H9 (cell line): ENCODE data around the gene NFIX. TPM values are rescaled to one million over a fixed set of nuclear protein-coding genes. Genes with fewer than 3 reads are reported as not detected.
A peak's percentile ranks its signal among the peaks of the same experiment; 100 is the strongest.

ENCODE experiments used
- DNase-seq: peaks from one replicate; pipeline ENCODE4 v3.0.0-alpha.2; 2017
- H2AFZ ChIP-seq: one replicate; pipeline ENCODE4 v1.6.1; 2013; ENCODE audit warnings: mild to moderate bottlenecking, low read length, control low read depth, moderate library complexity
- H2AK5ac ChIP-seq: 2 replicates; pipeline ENCODE4 v1.6.1; 2013; ENCODE audit warnings: low read length, control low read depth, mixed read lengths; ENCODE audit not compliant: insufficient read length
- H2BK120ac ChIP-seq: one replicate; pipeline ENCODE4 v1.6.1; 2013; ENCODE audit warnings: low read depth, mild to moderate bottlenecking, low read length, control low read depth, inconsistent platforms; ENCODE audit not compliant: poor library complexity, severe bottlenecking
- H2BK12ac ChIP-seq: 2 replicates; pipeline ENCODE4 v1.6.1; 2013; ENCODE audit warnings: low read length, control low read depth, mixed read lengths, low read depth; ENCODE audit not compliant: insufficient read length
- H2BK15ac ChIP-seq: 2 replicates; pipeline ENCODE4 v1.6.1; 2013; ENCODE audit warnings: low read depth, low read length, control low read depth
- H2BK20ac ChIP-seq: one replicate; pipeline ENCODE4 v1.6.1; 2013; ENCODE audit warnings: low read depth, mild to moderate bottlenecking, low read length, control low read depth, inconsistent platforms; ENCODE audit not compliant: poor library complexity, severe bottlenecking
- H2BK5ac ChIP-seq: 2 replicates; pipeline ENCODE4 v1.6.1; 2013; ENCODE audit warnings: low read length, control low read depth, mixed read lengths; ENCODE audit not compliant: insufficient read length
- H3K14ac ChIP-seq: 2 replicates; pipeline ENCODE4 v1.6.1; 2013; ENCODE audit warnings: low read length, control low read depth; ENCODE audit not compliant: insufficient read depth
- H3K18ac ChIP-seq: 2 replicates; pipeline ENCODE4 v1.6.1; 2013; ENCODE audit warnings: low read depth, mild to moderate bottlenecking, mixed read lengths, low read length, control low read depth; ENCODE audit not compliant: insufficient read length
- H3K23ac ChIP-seq: 2 replicates; pipeline ENCODE4 v1.6.1; 2013; ENCODE audit warnings: low read length, control low read depth, mixed read lengths, low read depth; ENCODE audit not compliant: insufficient read length
- H3K23me2 ChIP-seq: 2 replicates; pipeline ENCODE4 v1.6.1; 2013; ENCODE audit warnings: low read depth, mild to moderate bottlenecking, mixed read lengths, low read length, control low read depth; ENCODE audit not compliant: insufficient read length, poor library complexity, severe bottlenecking
- H3K27ac ChIP-seq: 2 replicates; pipeline ENCODE4 v1.5.1; 2013; ENCODE audit warnings: low read length, control low read depth, mixed read lengths, low read depth; ENCODE audit not compliant: insufficient read length
- H3K27me3 ChIP-seq: 2 replicates; pipeline ENCODE4 v1.6.1; 2013; ENCODE audit warnings: low read length, control low read depth, inconsistent platforms; ENCODE audit not compliant: insufficient read depth
- H3K4ac ChIP-seq: 2 replicates; pipeline ENCODE4 v1.6.1; 2013; ENCODE audit warnings: low read depth, mild to moderate bottlenecking, control low read depth, inconsistent platforms, low read length, moderate library complexity
- H3K4me1 ChIP-seq: 2 replicates; pipeline ENCODE4 v1.6.1; 2013; ENCODE audit warnings: low read length, control low read depth, inconsistent platforms; ENCODE audit not compliant: insufficient read depth
- H3K4me2 ChIP-seq: 2 replicates; pipeline ENCODE4 v1.6.1; 2013; ENCODE audit warnings: low read length, control low read depth, mixed read lengths; ENCODE audit not compliant: insufficient read length, insufficient read depth
- H3K56ac ChIP-seq: 2 replicates; pipeline ENCODE4 v1.6.1; 2013; ENCODE audit warnings: low read depth, mild to moderate bottlenecking, mixed read lengths, low read length, control low read depth; ENCODE audit not compliant: insufficient read length
- H3K79me1 ChIP-seq: 2 replicates; pipeline ENCODE4 v1.6.1; 2013; ENCODE audit warnings: low read depth, mild to moderate bottlenecking, moderate library complexity, low read length, control low read depth, inconsistent platforms; ENCODE audit not compliant: insufficient read depth, poor library complexity, severe bottlenecking
- H3K79me2 ChIP-seq: 2 replicates; pipeline ENCODE4 v1.6.1; 2013; ENCODE audit warnings: low read length, control low read depth, inconsistent platforms; ENCODE audit not compliant: insufficient read depth
- H3K9ac ChIP-seq: 2 replicates; pipeline ENCODE4 v1.6.1; 2013; ENCODE audit warnings: low read length, control low read depth, mixed read lengths; ENCODE audit not compliant: insufficient read length; ENCODE audit errors: extremely low read depth
- H3K9me3 ChIP-seq: one replicate; pipeline ENCODE4 v1.6.1; 2013; ENCODE audit warnings: low read depth, low read length, inconsistent platforms; ENCODE audit not compliant: control insufficient read depth
- H3T11ph ChIP-seq: one replicate; pipeline ENCODE4 v1.6.1; 2013; ENCODE audit warnings: mild to moderate bottlenecking, low read length, control low read depth, inconsistent platforms
- H4K20me1 ChIP-seq: one replicate; pipeline ENCODE4 v1.6.1; 2013; ENCODE audit not compliant: control insufficient read depth, insufficient read length, insufficient read depth
- H4K5ac ChIP-seq: 2 replicates; pipeline ENCODE4 v1.6.1; 2013; ENCODE audit warnings: low read depth, mild to moderate bottlenecking, mixed read lengths, low read length, control low read depth; ENCODE audit not compliant: insufficient read length
- H4K8ac ChIP-seq: replicated peaks from 2 replicates; pipeline ENCODE4 v1.6.1; 2013; ENCODE audit warnings: low read length, control low read depth, mixed read lengths, low read depth; ENCODE audit not compliant: insufficient read length
- H4K91ac ChIP-seq: 2 replicates; pipeline ENCODE4 v1.6.1; 2013; ENCODE audit warnings: low read depth, mild to moderate bottlenecking, moderate library complexity, mixed read lengths, low read length, control low read depth; ENCODE audit not compliant: insufficient read length
- H3K27ac Mint-ChIP-seq, 3 experiments: 2 replicates in 2 of 3; 3 replicates in 1 of 3; pipeline ENCODE4 v1.8.0; 2020 to 2021; ENCODE audit warnings: mixed read lengths in 3 of 3, mild to moderate bottlenecking in 1 of 3, moderate library complexity in 1 of 3
- H3K27me3 Mint-ChIP-seq: 2 replicates; pipeline ENCODE4 v1.8.0; 2021; ENCODE audit warnings: low read depth, mild to moderate bottlenecking, moderate library complexity, mixed read lengths
- H3K36me3 Mint-ChIP-seq, 3 experiments: 2 replicates in 2 of 3; 3 replicates in 1 of 3; pipeline ENCODE4 v1.8.0; 2020 to 2021; ENCODE audit warnings: low read depth in 3 of 3, mixed read lengths in 3 of 3; ENCODE audit not compliant: insufficient read depth in 1 of 3
- H3K4me1 Mint-ChIP-seq, 2 experiments: 2 replicates each; pipeline ENCODE4 v1.8.0; 2020; ENCODE audit warnings: mixed read lengths in 2 of 2
- H3K4me3 Mint-ChIP-seq, 2 experiments: 2 replicates in 1 of 2; 3 replicates in 1 of 2; pipeline ENCODE4 v1.8.0; 2020 to 2021; ENCODE audit warnings: mild to moderate bottlenecking in 2 of 2, mixed read lengths in 2 of 2, moderate library complexity in 1 of 2
- H3K9me3 Mint-ChIP-seq, 2 experiments: 2 replicates in 1 of 2; 3 replicates in 1 of 2; pipeline ENCODE4 v1.8.0; 2020; ENCODE audit warnings: mild to moderate bottlenecking in 2 of 2, mixed read lengths in 2 of 2, moderate library complexity in 1 of 2
- CTCF ChIP-seq: fragments of 200-600 bp; sonication (generic); conservative IDR thresholded peaks from 3 replicates; pipeline ENCODE4 v1.8.0; 2021; ENCODE audit warnings: antibody characterized with exemption, mild to moderate bottlenecking
- WGBS: extraction: QIAGEN DNeasy Blood & Tissue Kit; methylation state at CpG from one replicate; pipeline ENCODE4 v1.1.7; 2013; ENCODE audit warnings: missing lambda C conversion rate, low lambda C conversion rate, mixed read lengths; ENCODE audit not compliant: insufficient read length; ENCODE audit errors: extremely low coverage; 5-methylcytosine and 5-hydroxymethylcytosine counted together
- total RNA-seq: library from RNA; stranded (reverse); gene quantifications from 2 replicates; pipeline ENCODE4 v1.2.1, GENCODE V29; 2021

The NFIX gene
- total RNA-seq, 1 experiment from 2014 or later: 0.31 TPM

DNA sequence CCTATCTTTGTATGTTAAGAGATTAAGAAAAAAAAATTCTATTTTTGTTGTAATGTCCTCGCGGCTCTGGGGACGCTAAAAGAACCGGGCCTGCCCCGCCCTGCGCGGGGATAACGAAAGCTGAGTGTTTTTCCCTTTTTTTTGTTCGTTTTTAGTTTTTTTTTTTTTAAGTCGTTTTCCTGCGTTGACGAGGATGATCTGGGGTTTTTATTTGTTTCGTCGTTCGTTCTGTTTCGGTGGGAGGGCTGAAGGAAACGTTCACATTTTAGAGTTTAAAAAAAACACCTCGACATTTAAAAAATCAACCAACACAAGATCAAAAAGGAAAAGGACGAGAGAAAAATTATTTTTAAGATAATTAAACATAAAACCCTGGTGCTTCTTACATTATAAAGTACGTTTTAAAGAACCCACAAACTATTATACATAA, 101.8 kb downstream of the NFIX start:
- no peak for DNase-seq
- Histone ChIP-seq H3K27ac (no peak overlapping the region), H3K23me2 (peaks cover 13% of the 10 kb centered on the region), H3K23ac (no peak overlapping the region), H3T11ph (no peak overlapping the region), H3K4me1 (no peaks in the 10 kb centered on the region), H2BK15ac (no peak overlapping the region), H3K79me1 (no peaks in the 10 kb centered on the region), H3K4me2 (no peak overlapping the region), H4K8ac (no peak overlapping the region), H4K5ac (no peak overlapping the region), H3K27me3 (peaks cover 39% of the 10 kb centered on the region; the same call in 1 of the 2 replicates), H2AFZ (no peak overlapping the region), H2BK120ac (no peak overlapping the region), H3K56ac (no peak overlapping the region), H3K14ac (no peak overlapping the region), H2BK12ac (no peak overlapping the region), H2BK20ac (no peak overlapping the region), H3K9me3 (no peaks in the 10 kb centered on the region), H3K4ac (no peak overlapping the region), H3K18ac (no peak overlapping the region), H4K91ac (no peak overlapping the region), H4K20me1 (no peaks in the 10 kb centered on the region), H2AK5ac (no peak overlapping the region), H3K9ac (no peak overlapping the region), H2BK5ac (no peak overlapping the region), H3K79me2 (no peaks in the 10 kb centered on the region)
- TF ChIP-seq CTCF: no peak
- H3K4me3 Mint-ChIP-seq: peak overlapping the region in 1 of 2 experiments; percentile 5; a peak in 2 of 5 replicates
- peaks cover 29 to 44% of the 10 kb centered on the region in 2 experiments for H3K4me1 Mint-ChIP-seq
- peaks cover 0 to 3% (median 0%) of the 10 kb centered on the region in 3 experiments; a peak in 2 of 7 replicates for H3K36me3 Mint-ChIP-seq
- H3K27me3 Mint-ChIP-seq: peaks cover 88% of the 10 kb centered on the region
- no CpG with 5 or more reads among the region's 20 CpGs for WGBS
- peaks cover 7% of the 10 kb centered on the region in 2 experiments; a peak in 4 of 5 replicates for H3K9me3 Mint-ChIP-seq
- no peak overlapping the region for H3K27ac Mint-ChIP-seq
